Measurements from ENCODE around the gene NFKB1.

NFKB1 gene

GRCh38 chr4:102530986-102531385 is 29.8 kb downstream of the NFKB1 start:
- DNase-seq (ENCODE audit: low read depth in 2 of 2), result no peak

GRCh38 chr4:102531462-102531861 is 30.3 kb downstream of the NFKB1 start:
- DNase-seq (ENCODE audit: low read depth in 2 of 2), result no peak

GRCh38 chr4:102533348-102533747 is 32.2 kb downstream of the NFKB1 start:
- DNase-seq (ENCODE audit: low read depth in 2 of 2), result no peak

DNA sequence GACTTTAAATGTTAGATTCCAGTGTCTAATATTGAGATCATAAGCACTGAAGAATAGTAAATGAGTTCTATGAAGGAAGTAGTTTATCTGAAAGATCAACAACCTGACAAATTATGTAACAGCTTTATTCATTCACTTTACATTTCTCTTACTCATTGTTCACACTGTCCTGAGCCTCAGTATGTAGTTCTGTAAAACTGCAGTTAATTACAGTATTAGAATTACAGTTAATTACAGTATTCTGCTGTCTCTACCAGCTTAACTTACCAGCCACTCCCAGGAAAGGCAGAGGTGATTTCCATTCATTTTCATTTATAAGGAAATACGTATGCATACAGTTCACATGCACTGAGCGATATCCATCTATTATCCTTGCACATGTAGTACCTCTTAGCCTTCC is 32.7 kb downstream of the NFKB1 start:
- DNase-seq (ENCODE audit: low read depth in 2 of 2), result no peak

DNA sequence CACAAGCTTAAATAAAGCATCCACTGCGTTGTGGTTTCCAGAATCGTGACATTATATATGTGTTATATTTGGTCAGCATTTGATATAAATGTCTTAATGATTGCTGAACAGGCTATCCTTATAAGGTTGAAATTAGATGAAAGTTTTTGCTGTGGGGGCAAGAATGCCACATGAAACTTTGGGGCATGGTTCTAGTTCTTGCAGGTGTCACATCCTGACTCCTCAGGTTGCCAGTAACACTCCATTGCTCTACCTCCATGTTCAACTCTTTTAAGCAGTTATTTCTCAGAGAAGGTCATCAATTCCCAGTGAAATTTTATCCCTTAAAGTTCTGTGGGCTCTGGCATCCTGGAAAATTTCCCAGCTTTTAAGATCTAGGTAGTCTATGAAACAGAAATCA is 33.7 kb downstream of the NFKB1 start:
- DNase-seq (ENCODE audit: low read depth in 2 of 2), result no peak

DNA sequence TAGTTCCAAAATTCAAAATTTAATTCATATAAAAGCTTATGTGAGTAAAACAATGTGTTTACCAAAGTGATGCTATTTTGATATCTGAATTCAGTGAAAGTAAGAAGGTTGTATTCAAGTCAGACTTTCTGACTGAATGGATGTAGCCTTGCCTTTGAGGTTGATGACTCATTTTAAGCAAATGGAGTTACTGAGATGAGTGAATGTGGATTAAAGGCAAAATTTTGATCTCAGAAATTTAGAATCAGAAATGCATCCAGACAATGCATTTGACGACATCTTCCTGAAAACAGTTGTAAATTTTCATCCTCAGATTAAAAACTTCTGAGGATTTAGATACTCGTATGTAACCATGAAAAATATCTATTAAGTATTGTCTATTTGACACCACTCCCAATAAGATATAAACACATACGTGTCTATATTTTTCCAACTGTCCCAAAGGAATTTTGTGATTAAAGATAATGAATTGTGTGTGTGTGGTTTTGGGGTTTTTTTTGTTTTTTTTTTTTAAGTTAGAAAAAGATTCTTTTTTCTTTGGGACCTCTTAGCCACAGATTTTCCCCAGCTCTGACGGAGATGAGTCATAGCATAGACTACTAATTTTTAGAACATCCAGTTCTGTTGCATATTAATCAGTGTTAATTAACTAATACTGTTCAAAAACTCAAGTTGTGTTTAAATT is 34.4 kb downstream of the NFKB1 start:
- no peak for DNase-seq (ENCODE audit: low read depth in 2 of 2)

DNA sequence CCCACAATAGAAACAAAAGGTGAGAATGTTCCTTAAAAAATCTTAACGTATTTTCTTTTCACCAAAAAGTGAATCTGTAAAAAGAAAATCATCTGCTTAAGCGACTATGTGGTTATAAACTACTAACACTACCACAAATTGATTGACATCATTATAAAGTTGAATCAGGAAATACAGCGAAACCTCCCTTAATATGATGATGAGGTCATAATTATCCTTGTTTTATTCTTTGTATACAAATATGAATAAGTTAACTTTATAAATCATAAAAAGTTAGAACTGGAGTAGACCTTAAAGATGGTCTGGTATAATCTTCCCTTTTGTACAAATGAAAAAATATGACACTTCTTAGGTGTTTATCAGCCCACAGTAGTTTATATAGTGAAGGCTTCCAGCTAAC is 35.6 kb downstream of the NFKB1 start:
- DNase-seq (ENCODE audit: low read depth in 2 of 2), result no peak

GRCh38 chr4:102537269-102537668 is 36.1 kb downstream of the NFKB1 start:
- no peak for DNase-seq (ENCODE audit: low read depth in 2 of 2)

DNA sequence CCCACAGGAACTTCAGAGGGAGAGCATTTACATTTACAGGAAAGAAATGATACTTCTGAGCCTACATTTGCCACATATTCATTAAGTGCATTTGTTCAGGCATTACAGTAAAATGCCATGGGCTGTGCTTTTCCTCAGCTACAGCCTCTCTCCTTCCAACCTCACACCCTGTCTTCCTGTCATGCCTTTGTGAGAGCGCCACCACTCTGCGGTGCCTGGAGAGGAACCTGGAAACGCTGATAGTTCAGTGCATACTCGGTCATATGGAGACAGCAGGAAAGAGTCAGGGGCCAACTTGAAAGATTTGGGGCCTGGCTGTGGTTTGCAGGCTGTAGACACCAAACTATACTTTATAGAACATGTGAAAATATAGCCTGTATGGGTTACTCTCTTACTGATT is 40.5 kb downstream of the NFKB1 start:
- DNase-seq (ENCODE audit: low read depth in 2 of 2), result no peak

DNA sequence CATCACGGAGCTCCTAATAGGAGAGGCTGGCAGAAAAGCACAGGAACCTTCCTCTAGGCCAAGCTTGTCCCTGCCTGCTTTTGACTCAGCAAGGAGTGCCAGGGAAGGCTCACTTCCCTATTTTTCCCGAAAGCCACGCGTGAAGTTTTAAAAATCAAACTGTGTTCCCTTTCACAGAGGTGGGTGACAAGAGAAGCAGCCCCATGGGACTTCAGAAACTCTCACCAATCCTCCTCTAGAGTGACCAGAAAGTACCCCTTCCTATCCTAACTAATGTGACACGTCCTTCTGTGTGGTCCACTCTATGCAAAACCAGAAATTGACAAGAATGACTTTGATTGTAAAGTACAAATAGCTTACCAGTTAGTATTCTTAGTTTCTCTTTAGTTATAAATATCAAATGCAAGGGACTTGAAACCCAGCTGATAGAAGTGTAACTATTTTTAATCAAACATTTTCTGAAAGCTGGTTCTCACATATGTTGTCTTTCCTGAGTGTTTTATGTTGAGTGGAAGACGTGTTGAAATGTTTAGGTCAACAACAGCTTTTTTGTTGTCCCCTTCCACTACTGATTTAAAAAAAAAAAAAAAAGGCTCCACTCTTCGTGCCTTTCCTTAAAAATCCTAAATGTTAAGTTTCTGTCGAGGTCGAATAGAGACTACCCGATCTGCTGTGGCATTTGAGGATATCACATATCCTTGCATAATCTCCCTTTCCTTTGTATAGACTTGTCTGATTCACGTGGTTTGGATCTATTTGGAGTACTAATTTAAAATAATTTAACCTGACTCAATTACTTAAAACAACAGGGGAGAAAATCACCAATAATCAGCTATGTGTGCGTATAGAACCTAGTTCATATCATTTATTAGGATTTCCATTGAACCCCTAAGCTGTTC is 42.1 kb downstream of the NFKB1 start:
- DNase-seq (ENCODE audit: low read depth in 2 of 2), result no peak

- no peak for DNase-seq (ENCODE audit: low read depth in 2 of 2)
Observed at GRCh38 chr4:102546635-102547034, 45.5 kb downstream of the NFKB1 start.

GRCh38 chr4:102547973-102548372 is 46.8 kb downstream of the NFKB1 start:
- no peak for DNase-seq (ENCODE audit: low read depth in 2 of 2)

- no peak for DNase-seq (ENCODE audit: low read depth in 2 of 2)
Observed at GRCh38 chr4:102551958-102552565, 50.9 kb downstream of the NFKB1 start.

DNA sequence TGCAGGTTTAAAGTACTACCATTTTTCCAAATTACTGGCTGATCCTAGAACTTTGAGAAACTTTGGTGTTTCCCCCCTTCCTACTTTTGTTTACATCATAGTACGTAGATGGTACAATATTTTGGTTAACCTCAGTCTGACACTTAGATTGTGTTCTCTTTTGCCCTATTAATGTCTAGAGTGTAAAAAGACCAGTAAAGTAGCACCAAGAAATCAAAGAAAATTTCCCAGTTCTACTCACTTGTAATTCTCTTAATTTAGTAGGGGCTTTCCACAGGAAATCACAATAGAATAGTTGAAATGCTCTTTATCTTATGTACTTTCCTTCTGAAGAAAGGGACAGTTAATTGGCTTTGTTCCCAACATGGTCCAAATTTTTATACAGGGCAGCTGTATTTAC is 51.6 kb downstream of the NFKB1 start:
- DNase-seq (ENCODE audit: low read depth in 2 of 2), result no peak

GRCh38 chr4:102553982-102554381 is 52.8 kb downstream of the NFKB1 start:
- DNase-seq (ENCODE audit: low read depth in 2 of 2), result no peak

DNA sequence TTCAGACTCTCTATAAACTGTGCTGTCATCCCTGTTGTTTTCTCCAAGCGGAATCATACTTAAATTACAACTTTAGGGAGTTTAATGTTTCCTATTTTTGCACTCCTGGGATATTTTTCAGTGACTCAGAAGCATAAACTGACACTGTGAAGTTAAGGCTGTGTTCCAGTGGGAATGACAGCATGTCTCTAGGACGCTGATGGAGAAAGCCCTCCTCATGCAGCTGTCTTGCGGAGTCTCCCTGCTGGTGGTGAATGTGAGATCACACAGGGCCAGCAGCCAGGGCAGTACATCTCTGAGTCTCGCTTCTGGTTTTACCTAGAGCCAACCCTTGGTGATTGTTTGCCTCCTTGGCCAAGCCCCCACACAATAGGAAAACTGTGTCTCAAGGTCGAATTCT is 53.3 kb downstream of the NFKB1 start:
- no peak for DNase-seq (ENCODE audit: low read depth in 2 of 2)

- DNase-seq (ENCODE audit: low read depth in 2 of 2), result no peak
Observed at GRCh38 chr4:102554992-102555391, 53.8 kb downstream of the NFKB1 start.

GRCh38 chr4:102557636-102558035 is 56.5 kb downstream of the NFKB1 start:
- DNase-seq (ENCODE audit: low read depth in 2 of 2), result no peak

GRCh38 chr4:102560115-102560514 is 59.0 kb downstream of the NFKB1 start:
- no peak for DNase-seq (ENCODE audit: low read depth in 2 of 2)

DNA sequence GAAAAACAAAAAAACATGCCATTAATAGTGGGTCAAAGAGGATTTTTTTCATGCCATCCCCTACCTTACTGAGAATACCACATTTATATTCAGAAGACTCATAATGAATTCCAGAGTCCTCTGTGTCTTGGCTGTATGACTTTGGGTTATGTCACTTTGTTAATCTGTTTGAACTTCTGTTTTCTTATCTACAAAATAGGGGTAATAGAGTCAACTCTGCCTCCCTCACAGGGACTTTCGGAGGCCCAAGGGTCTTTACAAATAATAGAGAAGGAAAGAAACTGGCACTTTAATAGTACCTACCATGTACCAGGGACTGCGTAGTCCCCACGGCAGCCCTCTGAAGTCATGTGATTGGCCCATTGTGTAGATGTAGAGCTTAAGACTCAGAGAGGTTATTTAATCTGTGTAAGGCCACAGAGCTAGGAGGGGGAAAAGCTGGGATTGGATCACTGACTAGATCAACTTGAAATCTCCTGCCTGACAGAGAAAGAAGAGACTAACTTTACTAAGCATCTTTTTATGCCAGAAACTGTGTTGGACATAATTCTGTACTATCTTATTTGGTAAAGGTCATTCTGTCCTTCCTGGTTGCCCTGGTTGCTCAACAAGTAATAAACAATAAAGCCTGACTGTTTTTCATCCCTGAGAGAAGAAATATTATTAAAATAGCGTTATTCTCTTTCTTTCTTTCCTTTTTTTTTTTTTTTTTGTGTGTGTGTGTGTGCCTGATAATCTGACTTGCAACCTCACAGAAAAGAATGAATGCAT is 59.6 kb downstream of the NFKB1 start:
- no peak for DNase-seq (ENCODE audit: low read depth in 2 of 2)

GRCh38 chr4:102563000-102563399 is 61.8 kb downstream of the NFKB1 start:
- no peak for DNase-seq (ENCODE audit: low read depth in 2 of 2)
